AG04450 (cell line): Measurements from ENCODE around the gene ISCU. TPM values are rescaled to one million over a fixed set of nuclear protein-coding genes. Genes with fewer than 3 reads are reported as not detected.
A peak's percentile ranks its signal among the peaks of the same experiment; 100 is the strongest.

Experiments used
- CTCF ChIA-PET: fragments of 300-600, 350-600 bp; formaldehyde crosslinking; extraction: SDS; loops from one replicate; lab custom pipeline; 2022; ENCODE audit warnings: antibody characterized with exemption, inconsistent platforms; lab: Charles Lee
- POLR2A ChIA-PET: fragments of 350-600 bp; formaldehyde crosslinking; extraction: SDS; loops from one replicate; lab custom pipeline; 2021; ENCODE audit warnings: antibody characterized with exemption, inconsistent platforms; lab: Yijun Ruan, JAX
- DNase-seq: peaks from one replicate; pipeline ENCODE4 v3.0.0-alpha.2; 2011; ENCODE audit warnings: low read depth, low spot score
- H3K27ac ChIP-seq: one replicate; pipeline ENCODE4 v1.5.1; 2012; ENCODE audit warnings: low read depth, low read length, control low read depth
- H3K27me3 ChIP-seq: one replicate; pipeline ENCODE4 v1.6.0; 2012; ENCODE audit warnings: low read length; ENCODE audit not compliant: control insufficient read depth, insufficient read depth
- H3K4me3 ChIP-seq: 2 replicates; pipeline ENCODE4 v1.5.1; 2011; ENCODE audit warnings: mild to moderate bottlenecking, low read depth, low read length, control low read depth
- H3K9me3 ChIP-seq: 2 replicates; pipeline ENCODE4 v1.5.1; 2012; ENCODE audit warnings: low read length; ENCODE audit not compliant: control insufficient read depth, insufficient read depth
- CTCF ChIP-seq: IDR thresholded peaks from 2 replicates; pipeline ENCODE4 v1.5.1; 2011; ENCODE audit warnings: low read depth, low read length, control low read depth, inconsistent platforms
- polyA plus RNA-seq: library from polyadenylated mRNA; depleted of rRNA; stranded (reverse); fragments of >200 nt; gene quantifications from 2 replicates; pipeline ENCODE4 v1.2.3, GENCODE V29; 2011

Gene ISCU
- polyA plus RNA-seq, 1 experiment: 184 TPM

DNA sequence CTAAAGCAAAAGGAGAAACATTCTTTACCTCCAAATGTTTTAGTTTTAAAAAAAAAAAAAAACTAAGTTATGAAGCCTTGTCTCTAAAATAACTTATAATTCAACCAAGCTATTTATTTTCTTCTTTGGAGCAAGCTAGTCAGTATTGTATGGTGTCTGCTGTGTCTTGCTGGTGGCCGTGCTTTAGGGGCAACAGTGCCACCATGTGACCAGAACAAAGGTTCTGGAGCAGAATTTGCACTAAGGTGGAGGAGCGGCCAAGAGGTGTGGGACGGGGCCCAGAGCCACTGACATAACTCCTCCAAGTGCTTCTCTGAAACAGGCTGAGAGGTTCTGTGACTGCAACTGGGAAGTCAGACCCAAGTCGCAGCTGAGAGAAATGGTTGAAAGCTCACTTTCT lies 42.8 kb upstream of the ISCU start:
- ChIA-PET POLR2A (no interaction called here), CTCF (interaction anchor here (0.7 to 1.0 kb wide), 3 partner anchors 98 to 866 kb away, joined by 4 to 5 read pairs (median 4); no protein-coding TSS in a partner anchor)
- no peak for TF ChIP-seq CTCF
- Histone ChIP-seq H3K27me3 (no peaks in the 10 kb centered on the region), H3K27ac (no peak overlapping the region), H3K4me3 (no peak overlapping the region), H3K9me3 (peaks cover 2% of the 10 kb centered on the region; the same call in 1 of the 2 replicates)
- no peak for DNase-seq

DNA sequence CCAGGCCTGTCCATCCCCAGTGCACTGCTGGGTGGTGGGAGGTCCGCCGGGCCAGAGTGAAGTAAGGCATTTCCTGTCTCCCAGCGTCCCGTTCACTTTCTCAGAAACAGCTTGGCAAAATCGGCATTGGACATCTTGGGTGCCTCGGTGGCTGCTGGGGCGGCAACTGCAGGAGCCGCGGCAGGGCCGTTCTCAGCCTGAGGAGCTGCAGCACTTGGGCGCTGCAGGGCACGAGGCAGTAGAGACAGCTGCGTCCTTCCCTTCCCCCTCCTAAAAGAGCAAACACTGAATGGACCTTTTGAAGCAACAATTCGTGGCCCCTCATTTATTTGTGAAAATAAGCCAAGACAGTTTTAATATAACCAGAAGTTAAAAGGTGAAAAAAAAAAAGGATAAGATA lies 39.0 kb upstream of the ISCU start:
- POLR2A ChIA-PET: no interaction called here
- H3K9me3 ChIP-seq: 0 out of 2 replicates have a peak, but pooled peaks cover 2% of the 10 kb centered on the region
- DNase-seq: no peak
- no peak overlapping the region for H3K27ac ChIP-seq
- H3K27me3 ChIP-seq: no peaks in the 10 kb centered on the region
- TF ChIP-seq CTCF: no peak
- no peak overlapping the region for H3K4me3 ChIP-seq
- CTCF ChIA-PET: no interaction called here

- TF ChIP-seq CTCF: no peak
- H3K4me3 ChIP-seq: no peak overlapping the region
These were observed 36.7 kb upstream of the ISCU start for GRCh38 chr12:108525681-108526080.

GRCh38 chr12:108526482-108527165 lies 35.8 kb upstream of the ISCU start:
- POLR2A ChIA-PET: no interaction called here
- no peak overlapping the region for H3K4me3 ChIP-seq
- CTCF ChIA-PET: interaction anchor here (1.6 to 2.9 kb wide), 2 partner anchors 15 to 92 kb away, joined by 5 to 8 read pairs; no protein-coding TSS in a partner anchor
- peak overlapping the region; percentile 39 for H3K27ac ChIP-seq
- DNase-seq: no peak
- 0 out of 2 replicates have a peak, but pooled peaks have one; percentile 28 for TF ChIP-seq CTCF
- H3K9me3 ChIP-seq: no peaks in the 10 kb centered on the region
- H3K27me3 ChIP-seq: no peaks in the 10 kb centered on the region

More at GRCh38 chr12:108525681-108526080, 36.7 kb upstream of the ISCU start:
- DNase-seq: no peak
- ChIA-PET POLR2A (no interaction called here), CTCF (interaction anchor here (2.9 kb wide), 1 partner anchor 14 kb away, joined by 8 read pairs; no protein-coding TSS in a partner anchor)
- Histone ChIP-seq H3K27ac (peak overlapping the region; percentile 21), H3K27me3 (no peaks in the 10 kb centered on the region), H3K9me3 (no peaks in the 10 kb centered on the region)

DNA sequence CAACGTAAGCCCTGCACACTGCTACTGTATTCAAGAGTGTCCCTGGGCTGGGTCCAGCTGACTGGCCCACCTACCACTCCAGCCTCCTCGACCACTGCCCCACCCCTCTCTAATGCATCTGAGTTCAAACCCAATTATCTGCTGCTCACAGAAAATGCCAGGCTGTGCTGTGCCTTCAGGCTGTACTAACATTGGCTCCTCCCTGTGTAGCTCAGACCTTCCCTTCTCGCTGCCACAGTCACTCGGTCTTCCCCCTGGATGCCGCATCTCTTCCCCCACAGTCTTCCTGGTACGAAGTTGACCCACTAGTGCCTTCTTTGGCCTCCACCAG lies 35.3 kb upstream of the ISCU start:
- ChIA-PET POLR2A (no interaction called here), CTCF (interaction anchor here (1.6 to 2.9 kb wide), 2 partner anchors 15 to 92 kb away, joined by 5 to 8 read pairs; no protein-coding TSS in a partner anchor)
- DNase-seq: no peak
- H3K4me3 ChIP-seq: no peak overlapping the region
- H3K27ac ChIP-seq: no peak overlapping the region
- no peaks in the 10 kb centered on the region for H3K9me3 ChIP-seq
- H3K27me3 ChIP-seq: no peaks in the 10 kb centered on the region
- TF ChIP-seq CTCF: no peak
